ENCODE data around the gene KCNH2. TPM values are rescaled to one million over a fixed set of nuclear protein-coding genes. Genes with fewer than 3 reads are reported as not detected.

KCNH2 gene
- total and polyA plus RNA-seq, 2 of the 13 experiments (the other 11 are each of a cell fraction or from before 2014, with no cell fraction given) = 0.09 to 0.11 TPM

DNA sequence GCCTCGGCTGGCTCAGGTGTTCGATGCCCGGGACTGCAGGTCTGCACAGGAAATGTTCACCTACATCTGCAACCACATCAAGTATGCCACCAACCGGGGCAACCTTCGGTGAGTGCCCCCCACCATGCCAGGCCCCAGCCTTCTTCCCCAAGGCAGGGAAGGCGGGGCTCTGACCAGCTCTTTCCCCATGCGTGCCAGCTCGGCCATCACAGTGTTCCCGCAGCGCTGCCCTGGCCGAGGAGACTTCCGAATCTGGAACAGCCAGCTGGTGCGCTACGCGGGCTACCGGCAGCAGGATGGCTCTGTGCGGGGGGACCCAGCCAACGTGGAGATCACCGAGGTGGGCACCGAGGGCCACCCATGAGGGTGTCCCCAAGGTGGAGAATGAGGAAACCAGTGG is 20.2 kb upstream of the KCNH2 start:
- POLR2A ChIA-PET = no interaction called here

DNA sequence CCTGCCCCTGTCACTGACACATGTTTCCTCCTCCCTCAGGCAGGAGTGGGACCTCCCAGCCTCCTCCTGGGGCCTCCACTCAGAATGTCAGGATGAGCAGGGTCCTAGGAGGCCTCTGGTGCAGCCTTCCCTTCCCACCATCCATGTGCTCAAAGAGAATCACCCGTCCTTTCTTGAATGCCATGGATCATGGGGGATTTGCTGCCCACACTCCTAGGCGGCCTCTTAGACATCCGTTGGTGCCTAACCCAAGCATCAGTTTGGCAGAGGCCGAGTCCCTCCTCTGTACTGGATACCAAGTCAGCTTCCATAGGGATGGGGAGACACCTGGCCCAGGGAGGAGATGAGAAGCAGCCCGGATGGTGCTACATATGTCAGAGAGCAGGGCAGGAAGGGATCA is 19.7 kb upstream of the KCNH2 start:
- ChIA-PET POLR2A (no interaction called here), CTCF (ENCODE audit: low intra/inter-chr PET ratio, low total read pairs) (no interaction called here)
- BruUV-seq (replicated peaks) = no TSS peak
- Histone ChIP-seq H2AFZ (ENCODE audit: low read length) (no peak overlapping the region), H3K4me1 (ENCODE audit: insufficient read depth, low read length) (peaks cover 12% of the 10 kb centered on the region; the same call in 1 of the 2 replicates), H3K27ac (ENCODE audit: extremely low read length, insufficient read depth, low read length) (no peak overlapping the region), H3K27me3 (ENCODE audit: control insufficient read depth in 1 of 2, insufficient read depth in 2 of 2, low read length in 2 of 2) (peaks cover 2 to 16% of the 10 kb centered on the region in 2 experiments; a peak in 4 of 5 replicates), H3K4me2 (ENCODE audit: low read depth, low read length) (no peak overlapping the region), H4K20me1 (ENCODE audit: insufficient read depth, low read length) (no peaks in the 10 kb centered on the region), H3K36me3 (replicated peaks in 1 of 2; ENCODE audit: control insufficient read depth in 1 of 2, insufficient read depth in 2 of 2, low read length in 2 of 2) (no peaks in the 10 kb centered on the region), H3K9me3 (ENCODE audit: low read length) (no peaks in the 10 kb centered on the region), H3K4me3 (replicated peaks in 1 of 3; ENCODE audit: insufficient read depth in 1 of 3, low read depth in 2 of 3, low read length in 3 of 3) (no peak overlapping the region), H3K9ac (ENCODE audit: insufficient read depth, low read depth, low read length) (no peak overlapping the region), H3K79me2 (ENCODE audit: insufficient read depth, low read length) (no peaks in the 10 kb centered on the region)
- DNase-seq (ENCODE audit: low spot score) (no peak), FAIRE-seq (no peak), ATAC-seq (no peak)
- TF ChIP-seq MTA1 (CRISPR knock-in tag; IDR thresholded peaks at IDR 0.05; ENCODE audit: borderline replicate concordance) (no peak), ZNF333 (CRISPR knock-in tag; IDR thresholded peaks at IDR 0.05; ENCODE audit: borderline replicate concordance) (no peak), ZNF274 (CRISPR knock-in tag; IDR thresholded peaks at IDR 0.05) (no peak), RFXAP (CRISPR knock-in tag; IDR thresholded peaks at IDR 0.05; ENCODE audit: borderline replicate concordance) (no peak)
- in situ Hi-C loops (cut with HindIII; ENCODE audit: extremely low pct_ligation_motif_present, low pct_unique_long_range_greater_than_20kb) = no loop called here
- intact Hi-C loops (cut with micrococcal nuclease; ENCODE audit: unreplicated experiment) = no loop called here
- WGBS (ENCODE audit: low lambda C conversion rate) = 36% methylated on average over 2 of the region's 5 CpGs

More for the DNA sequence above, 20.2 kb upstream of the KCNH2 start:
- Histone ChIP-seq H4K20me1 (ENCODE audit: insufficient read depth, low read length) (no peaks in the 10 kb centered on the region), H3K4me1 (ENCODE audit: insufficient read depth, low read length) (peaks cover 18% of the 10 kb centered on the region), H3K4me3 (replicated peaks in 1 of 3; ENCODE audit: insufficient read depth in 1 of 3, low read depth in 2 of 3, low read length in 3 of 3) (no peak overlapping the region), H3K79me2 (ENCODE audit: insufficient read depth, low read length) (no peaks in the 10 kb centered on the region), H3K36me3 (replicated peaks in 1 of 2; ENCODE audit: control insufficient read depth in 1 of 2, insufficient read depth in 2 of 2, low read length in 2 of 2) (no peaks in the 10 kb centered on the region), H3K9ac (ENCODE audit: insufficient read depth, low read depth, low read length) (no peak overlapping the region), H3K27me3 (ENCODE audit: control insufficient read depth in 1 of 2, insufficient read depth in 2 of 2, low read length in 2 of 2) (peaks cover under 1 to 16% of the 10 kb centered on the region in 2 experiments; a peak in 4 of 5 replicates), H3K4me2 (ENCODE audit: low read depth, low read length) (no peak overlapping the region), H3K9me3 (ENCODE audit: low read length) (no peaks in the 10 kb centered on the region), H2AFZ (ENCODE audit: low read length) (no peak overlapping the region), H3K27ac (ENCODE audit: extremely low read length, insufficient read depth, low read length) (no peak overlapping the region)
- in situ Hi-C loops (cut with HindIII; ENCODE audit: extremely low pct_ligation_motif_present, low pct_unique_long_range_greater_than_20kb) (no loop called here), intact Hi-C loops (cut with micrococcal nuclease; ENCODE audit: unreplicated experiment) (no loop called here)
- no TSS peak for BruUV-seq (replicated peaks)
- DNase-seq (ENCODE audit: low spot score) (no peak), FAIRE-seq (no peak), ATAC-seq (no peak)
- TF ChIP-seq TBX3 (IDR thresholded peaks at IDR 0.05; ENCODE audit: borderline replicate concordance) (no peak), AGO2 (optimal IDR thresholded peaks at IDR 0.05; ENCODE audit: low read depth, low read length) (no peak), STAG1 (CRISPR knock-in tag; IDR thresholded peaks at IDR 0.05) (no peak), ZNF354B (CRISPR knock-in tag; IDR thresholded peaks at IDR 0.05) (no peak), ZNF256 (CRISPR knock-in tag; conservative IDR thresholded peaks at IDR 0.05) (no peak), HIVEP1 (CRISPR knock-in tag; IDR thresholded peaks at IDR 0.05) (no peak), FOXK1 (CRISPR knock-in tag; IDR thresholded peaks at IDR 0.05; ENCODE audit: borderline replicate concordance, low read depth) (no peak), ZNF879 (CRISPR knock-in tag; IDR thresholded peaks at IDR 0.05) (no peak), ZBTB8A (CRISPR knock-in tag; IDR thresholded peaks at IDR 0.05; ENCODE audit: borderline replicate concordance, low read depth) (no peak), ZNF782 (CRISPR knock-in tag; IDR thresholded peaks at IDR 0.05; ENCODE audit: borderline replicate concordance) (no peak), ZNF296 (CRISPR knock-in tag; conservative IDR thresholded peaks at IDR 0.05) (no peak), MEF2D (CRISPR knock-in tag; IDR thresholded peaks at IDR 0.05) (no peak), PAWR (CRISPR knock-in tag; IDR thresholded peaks at IDR 0.05; ENCODE audit: borderline replicate concordance) (no peak)
- TF ChIP-seq, protein P1, sequence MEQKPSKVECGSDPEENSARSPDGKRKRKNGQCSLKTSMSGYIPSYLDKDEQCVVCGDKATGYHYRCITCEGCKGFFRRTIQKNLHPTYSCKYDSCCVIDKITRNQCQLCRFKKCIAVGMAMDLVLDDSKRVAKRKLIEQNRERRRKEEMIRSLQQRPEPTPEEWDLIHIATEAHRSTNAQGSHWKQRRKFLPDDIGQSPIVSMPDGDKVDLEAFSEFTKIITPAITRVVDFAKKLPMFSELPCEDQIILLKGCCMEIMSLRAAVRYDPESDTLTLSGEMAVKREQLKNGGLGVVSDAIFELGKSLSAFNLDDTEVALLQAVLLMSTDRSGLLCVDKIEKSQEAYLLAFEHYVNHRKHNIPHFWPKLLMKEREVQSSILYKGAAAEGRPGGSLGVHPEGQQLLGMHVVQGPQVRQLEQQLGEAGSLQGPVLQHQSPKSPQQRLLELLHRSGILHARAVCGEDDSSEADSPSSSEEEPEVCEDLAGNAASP (CRISPR knock-in tag; IDR thresholded peaks at IDR 0.05; ENCODE audit: borderline replicate concordance) = no peak
- 56% methylated on average over 20 of the region's 20 CpGs for WGBS (ENCODE audit: low lambda C conversion rate)
- CTCF ChIA-PET (ENCODE audit: low intra/inter-chr PET ratio, low total read pairs) = no interaction called here

Data from HepG2 (cell line).